Measurements from ENCODE around the gene ZBTB16. TPM values are rescaled to one million over a fixed set of nuclear protein-coding genes. Genes with fewer than 3 reads are reported as not detected.
A peak's percentile ranks its signal among the peaks of the same experiment; 100 is the strongest.

The ZBTB16 gene
- total and polyA plus RNA-seq, 3 donors from 2014 or later: 11.4 to 88.5 (median 51.5) TPM

- DNase-seq: no peak
- H3K27me3 ChIP-seq: no peaks in the 10 kb centered on the region
- no peak overlapping the region for H3K27ac ChIP-seq
- 91 to 93% methylated on average over 5 of the region's 5 CpGs for WGBS, 2 donors
- H3K4me1 ChIP-seq: peaks cover 11% of the 10 kb centered on the region
- intact Hi-C loops (cut with DNase I; ENCODE audit: low total_unique reads): no loop called here
- TF ChIP-seq CTCF (IDR thresholded peaks at IDR 0.05) (no peak), POLR2A (IDR thresholded peaks at IDR 0.05) (no peak)
- H3K9me3 ChIP-seq: no peaks in the 10 kb centered on the region
- H3K4me3 ChIP-seq: no peak overlapping the region
- H3K36me3 ChIP-seq (ENCODE audit: low read depth, missing control alignments): no peaks in the 10 kb centered on the region
Observed at GRCh38 chr11:114033066-114033465, 26.4 kb upstream of the ZBTB16 start.

GRCh38 chr11:114033572-114033971 lies 25.9 kb upstream of the ZBTB16 start:
- Histone ChIP-seq H3K4me3 (no peak overlapping the region), H3K9me3 (no peaks in the 10 kb centered on the region), H3K4me1 (peaks cover 11% of the 10 kb centered on the region), H3K27me3 (no peaks in the 10 kb centered on the region), H3K36me3 (ENCODE audit: low read depth, missing control alignments) (no peaks in the 10 kb centered on the region), H3K27ac (no peak overlapping the region)
- 95 to 100% methylated on average over 2 of the region's 2 CpGs for WGBS, 2 donors
- intact Hi-C loops (cut with DNase I; ENCODE audit: low total_unique reads): no loop called here
- DNase-seq: no peak
- TF ChIP-seq CTCF (IDR thresholded peaks at IDR 0.05) (no peak), POLR2A (IDR thresholded peaks at IDR 0.05) (no peak)

GRCh38 chr11:114034956-114035355 lies 24.6 kb upstream of the ZBTB16 start:
- no peak overlapping the region for H3K27ac ChIP-seq
- H3K4me3 ChIP-seq: no peak overlapping the region
- 86% methylated on average over 11 of the region's 11 CpGs for WGBS, 2 donors
- no peak for DNase-seq
- peaks cover 11% of the 10 kb centered on the region for H3K4me1 ChIP-seq
- H3K36me3 ChIP-seq (ENCODE audit: low read depth, missing control alignments): no peaks in the 10 kb centered on the region
- TF ChIP-seq CTCF (IDR thresholded peaks at IDR 0.05) (no peak), POLR2A (IDR thresholded peaks at IDR 0.05) (no peak)
- H3K9me3 ChIP-seq: no peaks in the 10 kb centered on the region
- intact Hi-C loops (cut with DNase I; ENCODE audit: low total_unique reads): loop anchor here (5.0 kb wide), 1 partner anchor 222 kb away; no protein-coding TSS in a partner anchor
- no peaks in the 10 kb centered on the region for H3K27me3 ChIP-seq

- intact Hi-C loops (cut with DNase I; ENCODE audit: low total_unique reads): loop anchor here (5.0 kb wide), 1 partner anchor 221 kb away; no protein-coding TSS in a partner anchor
- H3K27me3 ChIP-seq: no peaks in the 10 kb centered on the region
- 2% methylated on average over 16 to 35 of the region's 37 CpGs for WGBS, 2 donors
- peak overlapping the region; percentile 43 to 58 for H3K4me3 ChIP-seq
- H3K9me3 ChIP-seq: no peaks in the 10 kb centered on the region
- no peaks in the 10 kb centered on the region for H3K36me3 ChIP-seq (ENCODE audit: low read depth, missing control alignments)
- H3K27ac ChIP-seq: peak overlapping the region; percentile 59 to 82
- peaks cover 11% of the 10 kb centered on the region for H3K4me1 ChIP-seq
- TF ChIP-seq POLR2A (IDR thresholded peaks at IDR 0.05) (no peak), CTCF (IDR thresholded peaks at IDR 0.05) (peak; percentile 84 to 93 (median 87))
- peak; percentile 87 for DNase-seq
Observed at GRCh38 chr11:114036147-114036811, 23.2 kb upstream of the ZBTB16 start.

GRCh38 chr11:114036958-114037357 lies 22.6 kb upstream of the ZBTB16 start:
- H3K4me3 ChIP-seq: no peak overlapping the region
- H3K4me1 ChIP-seq: peaks cover 11% of the 10 kb centered on the region
- H3K9me3 ChIP-seq: no peaks in the 10 kb centered on the region
- no peaks in the 10 kb centered on the region for H3K36me3 ChIP-seq (ENCODE audit: low read depth, missing control alignments)
- intact Hi-C loops (cut with DNase I; ENCODE audit: low total_unique reads): loop anchor here (5.0 kb wide), 1 partner anchor 220 kb away; no protein-coding TSS in a partner anchor
- H3K27me3 ChIP-seq: no peaks in the 10 kb centered on the region
- 92 to 94% methylated on average over 3 of the region's 3 CpGs for WGBS, 2 donors
- peak overlapping the region; percentile 59 to 82 for H3K27ac ChIP-seq
- TF ChIP-seq CTCF (IDR thresholded peaks at IDR 0.05): no peak
- no peak for TF ChIP-seq POLR2A (IDR thresholded peaks at IDR 0.05)
- DNase-seq: no peak

Measured in testis (tissue), 3 donors.